GM12875 (cell line): ENCODE results near the gene PRAC2.

Source experiments
- H3K4me3 ChIP-seq: one replicate; pipeline ENCODE4 v1.5.1; 2011; ENCODE audit warnings: low read depth, low read length, control low read depth
- TF ChIP-seq, protein P1 (sequence below): IDR thresholded peaks from 2 replicates; pipeline ENCODE4 v1.5.1; 2011; ENCODE audit warnings: low read depth, mild to moderate bottlenecking, control low read depth, inconsistent platforms, low read length, moderate library complexity, borderline replicate concordance; ENCODE audit not compliant: insufficient read depth

Gene PRAC2

DNA sequence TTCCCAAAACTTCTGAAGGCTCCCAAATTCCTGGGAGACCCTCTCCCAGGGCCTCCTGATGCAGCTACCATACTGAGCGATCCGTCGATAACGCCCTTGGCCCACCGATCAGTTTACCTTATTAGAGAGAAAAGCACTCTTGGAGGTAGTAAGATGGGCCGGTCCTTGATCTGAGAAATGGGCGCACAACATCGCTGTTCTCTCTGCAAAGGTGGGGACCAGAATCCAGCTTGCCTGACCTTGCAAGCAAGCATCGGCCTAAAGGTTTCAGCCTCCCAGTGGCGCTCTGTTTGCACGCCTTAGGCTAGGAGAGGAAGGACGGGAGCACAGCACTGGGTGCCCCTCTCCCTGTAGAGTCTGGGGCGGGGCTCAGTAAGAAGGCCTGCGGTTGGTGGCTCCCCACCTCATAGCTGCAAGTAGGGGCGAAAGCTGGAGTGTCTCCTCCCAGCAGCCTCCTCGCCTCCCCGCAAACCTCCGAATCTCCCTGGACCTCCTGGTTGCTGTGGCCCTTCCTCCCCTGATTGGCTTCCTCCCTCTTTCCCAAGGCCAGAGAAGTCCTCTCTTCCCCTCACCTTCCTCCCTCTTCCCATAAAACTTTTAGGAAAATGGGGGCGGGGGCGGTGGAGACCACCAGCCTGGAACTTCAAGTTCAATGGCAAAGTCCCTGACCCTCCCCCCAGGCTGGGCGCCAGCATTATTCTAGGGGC, 631 bp upstream of the PRAC2 start, which contains the start of gene PRAC1:
Gene PRAC1 (minus strand): TSS at position 318 of the 707 bp plus-strand sequence. CDS start 126 bp downstream, at position 192.
- no peak within 1 kb of the TSS for H3K4me3 ChIP-seq
- TF ChIP-seq, protein P1, sequence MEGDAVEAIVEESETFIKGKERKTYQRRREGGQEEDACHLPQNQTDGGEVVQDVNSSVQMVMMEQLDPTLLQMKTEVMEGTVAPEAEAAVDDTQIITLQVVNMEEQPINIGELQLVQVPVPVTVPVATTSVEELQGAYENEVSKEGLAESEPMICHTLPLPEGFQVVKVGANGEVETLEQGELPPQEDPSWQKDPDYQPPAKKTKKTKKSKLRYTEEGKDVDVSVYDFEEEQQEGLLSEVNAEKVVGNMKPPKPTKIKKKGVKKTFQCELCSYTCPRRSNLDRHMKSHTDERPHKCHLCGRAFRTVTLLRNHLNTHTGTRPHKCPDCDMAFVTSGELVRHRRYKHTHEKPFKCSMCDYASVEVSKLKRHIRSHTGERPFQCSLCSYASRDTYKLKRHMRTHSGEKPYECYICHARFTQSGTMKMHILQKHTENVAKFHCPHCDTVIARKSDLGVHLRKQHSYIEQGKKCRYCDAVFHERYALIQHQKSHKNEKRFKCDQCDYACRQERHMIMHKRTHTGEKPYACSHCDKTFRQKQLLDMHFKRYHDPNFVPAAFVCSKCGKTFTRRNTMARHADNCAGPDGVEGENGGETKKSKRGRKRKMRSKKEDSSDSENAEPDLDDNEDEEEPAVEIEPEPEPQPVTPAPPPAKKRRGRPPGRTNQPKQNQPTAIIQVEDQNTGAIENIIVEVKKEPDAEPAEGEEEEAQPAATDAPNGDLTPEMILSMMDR: no peak

DNA sequence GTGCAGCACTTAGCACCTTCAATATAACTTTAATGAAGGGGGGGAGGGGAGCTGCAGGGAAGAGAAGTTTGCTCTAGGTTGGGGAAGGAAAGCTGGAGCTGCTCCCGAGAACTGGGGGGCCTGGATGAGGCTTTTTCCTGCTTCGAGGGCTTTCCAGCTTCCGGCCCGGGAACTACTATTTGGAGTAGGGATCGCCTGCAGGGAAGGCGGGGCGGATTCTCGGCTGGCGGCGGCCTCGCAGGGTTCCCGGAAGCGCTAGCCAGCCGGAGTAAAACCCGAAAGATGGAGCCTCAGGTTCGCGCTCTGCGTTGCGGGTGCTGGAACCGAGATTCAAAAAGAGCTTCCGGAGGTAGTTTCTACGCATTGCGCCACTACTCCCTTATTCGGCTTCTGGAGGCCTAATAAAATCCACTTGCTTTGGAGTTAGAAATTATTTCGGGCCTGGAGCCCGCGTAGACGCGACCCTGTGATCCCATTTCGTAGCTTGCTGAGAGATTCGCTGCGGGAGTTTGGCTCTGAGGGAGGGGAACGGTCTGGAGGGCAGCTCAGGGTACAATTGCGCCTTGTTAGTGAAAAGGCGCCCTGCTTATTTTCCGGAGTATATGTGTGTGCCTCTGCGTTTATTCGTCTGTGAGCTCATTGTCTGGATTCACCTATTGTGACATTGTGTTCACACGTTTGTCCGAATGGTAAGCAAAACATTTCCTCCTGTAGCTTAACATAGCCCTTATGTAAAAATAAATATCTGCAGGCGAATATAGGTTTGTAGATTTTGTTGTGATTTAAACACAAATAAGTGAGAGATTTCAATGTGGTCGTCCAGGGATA, 652 bp downstream of the PRAC2 start:
- TF ChIP-seq, protein P1: no peak
- no peak overlapping the region for H3K4me3 ChIP-seq

DNA sequence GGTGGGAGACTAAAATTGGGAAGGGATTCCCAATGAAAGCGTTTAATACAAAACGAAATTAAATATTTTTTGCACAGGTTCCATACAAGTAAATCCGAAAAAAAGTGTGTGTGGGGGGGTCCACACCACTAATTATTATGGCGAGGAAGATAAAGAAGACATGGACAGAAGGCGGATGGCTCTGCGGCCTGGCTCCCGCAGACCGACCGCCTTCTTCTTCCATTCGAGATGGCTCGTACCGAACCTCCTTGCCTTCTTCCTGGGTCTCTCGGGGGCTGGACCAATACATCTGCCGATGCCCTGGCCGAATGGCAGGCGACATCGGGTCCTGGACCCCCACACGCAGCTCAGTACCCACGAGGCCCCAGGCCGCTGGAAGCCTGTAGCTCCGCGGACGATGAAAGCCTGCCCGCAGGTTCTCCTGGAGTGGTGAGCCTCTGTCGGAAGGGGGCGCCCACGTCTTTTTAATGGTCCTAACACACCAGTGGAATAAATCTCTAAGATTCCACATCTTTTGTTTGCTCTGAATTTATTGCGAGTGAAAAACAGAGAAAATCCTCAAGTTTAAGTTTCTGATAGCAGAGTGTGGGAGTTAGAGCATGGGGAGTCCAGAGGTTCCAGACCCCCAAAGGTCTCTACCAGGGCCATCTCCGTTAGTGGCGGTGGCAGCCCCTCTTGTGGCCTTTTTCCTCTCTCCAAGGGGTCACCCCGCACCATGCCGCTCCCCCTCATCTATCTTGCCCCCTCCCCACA, 1.4 kb downstream of the PRAC2 start:
- TF ChIP-seq, protein P1: peak; percentile 72

DNA sequence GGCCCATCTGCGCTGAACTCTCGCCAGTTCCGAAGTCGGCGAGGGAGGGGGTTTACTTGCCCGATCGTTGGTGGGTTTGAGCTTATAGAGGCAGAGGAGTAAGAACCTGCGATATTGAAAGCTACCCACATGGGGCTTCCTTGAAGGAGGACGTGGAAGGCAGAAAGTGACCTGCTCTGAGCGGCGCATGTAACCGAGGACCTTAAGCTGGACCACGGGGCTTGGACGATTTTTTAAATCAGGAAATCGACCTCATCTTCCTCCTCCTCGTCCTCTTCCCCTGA, 2.0 kb downstream of the PRAC2 start:
- TF ChIP-seq, protein P1: no peak
- H3K4me3 ChIP-seq: no peak overlapping the region

More for the DNA sequence above, 1.4 kb downstream of the PRAC2 start:
- no peak overlapping the region for H3K4me3 ChIP-seq

DNA sequence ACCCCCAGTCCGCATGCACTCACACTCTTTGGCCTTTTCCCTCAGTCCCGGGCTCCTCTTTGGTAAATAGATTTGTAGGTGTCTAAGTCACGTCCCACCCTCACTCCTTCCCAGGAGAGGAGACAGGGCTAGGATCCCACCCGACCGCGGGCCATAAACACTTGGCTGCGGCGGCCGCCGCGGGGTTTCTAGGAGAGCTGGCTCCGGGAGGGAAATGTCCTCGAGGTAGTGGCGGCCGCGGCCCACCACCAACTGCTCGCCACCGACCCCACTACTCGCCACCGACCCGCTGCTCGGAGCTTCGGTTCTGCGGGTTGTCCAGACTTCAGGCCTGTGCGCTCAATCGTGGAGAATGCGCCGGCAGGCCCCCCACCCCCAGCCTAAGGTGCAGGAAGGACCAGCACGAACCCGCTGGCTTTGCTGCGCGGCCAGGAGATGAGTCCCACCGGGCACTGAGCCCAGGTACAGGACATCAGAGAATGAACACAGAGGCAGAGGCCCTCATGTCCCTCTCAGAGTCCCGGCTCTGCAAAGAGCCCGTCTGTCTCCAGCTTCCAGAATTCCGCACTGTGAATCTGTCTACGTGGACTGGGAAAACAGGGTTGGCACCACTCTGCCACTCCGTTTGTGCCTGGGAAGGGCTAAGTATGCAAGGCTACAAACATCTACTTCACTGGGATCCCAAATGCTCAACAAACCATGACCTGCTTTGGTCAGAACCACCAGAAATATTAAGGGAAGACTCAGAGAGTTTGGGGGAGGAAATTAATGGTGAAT, 2.5 kb downstream of the PRAC2 start:
- TF ChIP-seq, protein P1: no peak

DNA sequence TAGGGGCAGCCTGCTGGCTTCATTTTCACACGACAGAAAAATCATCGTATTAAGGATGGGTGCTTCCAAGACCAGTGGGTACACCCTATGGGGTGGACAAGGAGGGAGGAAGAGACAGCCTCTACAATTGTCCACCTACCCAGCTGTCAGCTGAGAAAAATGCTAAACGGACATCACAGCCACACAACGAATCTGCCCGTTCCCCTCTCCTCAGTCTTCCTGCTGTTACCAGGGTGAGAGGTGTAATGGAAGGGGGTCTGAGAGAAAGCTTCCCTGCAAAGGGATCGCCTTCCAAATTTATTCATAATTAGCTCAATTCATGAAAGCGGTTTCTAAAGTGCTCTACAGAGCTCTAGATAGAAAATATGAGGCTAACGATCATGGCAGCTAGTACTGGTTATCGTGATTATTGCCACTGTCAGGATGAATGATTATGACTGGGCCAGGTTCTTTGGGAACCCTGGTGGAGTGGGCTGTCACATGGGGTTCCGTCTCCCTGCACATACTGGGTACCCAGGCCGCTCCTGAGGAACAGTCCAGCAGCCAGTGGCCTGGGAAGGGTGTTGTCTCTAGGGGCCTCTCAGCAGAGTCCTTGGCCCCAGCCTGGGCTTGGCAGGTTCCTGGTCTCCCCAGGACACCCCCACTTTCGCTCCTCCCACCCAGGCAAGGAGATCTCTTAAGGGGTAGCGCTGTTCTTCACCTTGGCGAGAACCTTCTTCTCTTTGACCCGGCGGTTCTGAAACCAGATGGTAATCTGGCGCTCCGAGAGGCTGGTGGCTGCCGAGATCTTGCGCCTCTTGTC, 3.3 kb downstream of the PRAC2 start:
- no peak overlapping the region for H3K4me3 ChIP-seq
- TF ChIP-seq, protein P1: no peak

More for the DNA sequence above, 2.5 kb downstream of the PRAC2 start:
- H3K4me3 ChIP-seq: no peak overlapping the region
